Suppressor macrophage treated with lipopolysaccharide for 4 hours (primary cell): ENCODE measurements around the gene C1orf21.

Experiments
- DNase-seq: peaks from one replicate; pipeline ENCODE4 v3.0.0-alpha.2; 2020

C1orf21 gene

GRCh38 chr1:184635347-184635979 lies 248.6 kb downstream of the C1orf21 start:
- no peak for DNase-seq

GRCh38 chr1:184635980-184636431 lies 249.2 kb downstream of the C1orf21 start:
- DNase-seq: no peak

- DNase-seq: peak; percentile 52
Observed at GRCh38 chr1:184637664-184638240, 250.9 kb downstream of the C1orf21 start.

- no peak for DNase-seq
Observed at GRCh38 chr1:184639205-184639604, 252.4 kb downstream of the C1orf21 start.

- DNase-seq: no peak
Observed at GRCh38 chr1:184640505-184640904, 253.7 kb downstream of the C1orf21 start.

GRCh38 chr1:184641894-184642293 lies 255.1 kb downstream of the C1orf21 start:
- no peak for DNase-seq

- no peak for DNase-seq
Observed at GRCh38 chr1:184643661-184644060, 256.8 kb downstream of the C1orf21 start.

- DNase-seq: no peak
Observed at GRCh38 chr1:184644771-184645170, 257.9 kb downstream of the C1orf21 start.

- DNase-seq: no peak
Observed at GRCh38 chr1:184646178-184646701, 259.4 kb downstream of the C1orf21 start.

- no peak for DNase-seq
Observed at GRCh38 chr1:184646824-184647223, 260.0 kb downstream of the C1orf21 start.

GRCh38 chr1:184647471-184647870 lies 260.6 kb downstream of the C1orf21 start:
- no peak for DNase-seq

- DNase-seq: no peak
Observed at GRCh38 chr1:184648160-184648855, 261.5 kb downstream of the C1orf21 start.

- DNase-seq: no peak
Observed at GRCh38 chr1:184648856-184649201, 262.0 kb downstream of the C1orf21 start.

GRCh38 chr1:184649451-184649888 lies 262.6 kb downstream of the C1orf21 start:
- peak; percentile 56 for DNase-seq

GRCh38 chr1:184650177-184650866 lies 263.5 kb downstream of the C1orf21 start:
- DNase-seq: no peak

- no peak for DNase-seq
Observed at GRCh38 chr1:184655185-184655584, 268.4 kb downstream of the C1orf21 start.

- no peak for DNase-seq
Observed at GRCh38 chr1:184656221-184656620, 269.4 kb downstream of the C1orf21 start.

GRCh38 chr1:184658055-184658454 lies 271.2 kb downstream of the C1orf21 start:
- DNase-seq: no peak

GRCh38 chr1:184660462-184661191 lies 273.8 kb downstream of the C1orf21 start:
- no peak for DNase-seq

- DNase-seq: no peak
Observed at GRCh38 chr1:184661801-184662200, 275.0 kb downstream of the C1orf21 start.

- DNase-seq: peak; percentile 80
Observed at GRCh38 chr1:184664042-184664660, 277.3 kb downstream of the C1orf21 start.

GRCh38 chr1:184664661-184665060 lies 277.8 kb downstream of the C1orf21 start:
- DNase-seq: no peak
